Gastroesophageal sphincter (tissue), 2 donors: Measurements from ENCODE around the gene ADAMTS7.
"Not testable (repeated sequence)": the region's sequence is repeated elsewhere in the genome, so short reads cannot be mapped to it uniquely, and the experiment has no call there.

Experiments
- POLR2A ChIP-seq, 2 donors: fragments of 450-650 bp; IDR thresholded peaks; one replicate each; pipeline ENCODE4 v1.6.1; 2017; ENCODE audit warnings: antibody characterized with exemption in 2 of 2, mild to moderate bottlenecking in 2 of 2, moderate library complexity in 1 of 2
- POLR2AphosphoS5 ChIP-seq: sonication (generic); formaldehyde crosslinking; IDR thresholded peaks from one replicate; pipeline ENCODE4 v1.6.1; 2017; ENCODE audit warnings: antibody characterized with exemption

DNA sequence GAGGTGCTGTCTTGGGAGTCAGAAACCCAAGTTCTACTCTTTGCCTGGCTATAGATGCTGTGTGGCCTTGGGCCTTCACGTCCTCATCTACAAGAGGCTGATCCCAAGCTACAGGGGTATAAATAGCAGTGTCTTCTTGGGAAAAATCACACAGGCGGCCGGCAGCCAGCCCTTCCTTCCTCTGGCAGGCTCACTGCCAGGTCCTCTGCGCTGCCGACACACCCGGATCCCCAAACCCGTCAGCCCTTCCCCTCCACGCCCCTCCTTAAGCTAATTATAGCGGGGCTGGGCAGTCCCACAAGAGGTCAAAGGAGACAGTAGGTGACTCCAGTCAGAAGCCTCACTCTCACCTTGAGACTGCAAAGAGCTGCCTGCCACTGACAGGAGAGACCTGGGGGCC is 31.3 kb downstream of the ADAMTS7 start:
- not testable (repeated sequence) for TF ChIP-seq POLR2A (IDR thresholded peaks at IDR 0.05); POLR2AphosphoS5
